GM18868 (cell line): Measurements from ENCODE around the gene SLC6A17.

ENCODE experiments used
- ATAC-seq: cut with Tn5 transposase; IDR thresholded peaks from one replicate; pipeline ENCODE4 v1.9.1; 2021; ENCODE audit warnings: mild to moderate bottlenecking, moderate library complexity; ENCODE audit not compliant: unreplicated experiment

Gene SLC6A17

DNA sequence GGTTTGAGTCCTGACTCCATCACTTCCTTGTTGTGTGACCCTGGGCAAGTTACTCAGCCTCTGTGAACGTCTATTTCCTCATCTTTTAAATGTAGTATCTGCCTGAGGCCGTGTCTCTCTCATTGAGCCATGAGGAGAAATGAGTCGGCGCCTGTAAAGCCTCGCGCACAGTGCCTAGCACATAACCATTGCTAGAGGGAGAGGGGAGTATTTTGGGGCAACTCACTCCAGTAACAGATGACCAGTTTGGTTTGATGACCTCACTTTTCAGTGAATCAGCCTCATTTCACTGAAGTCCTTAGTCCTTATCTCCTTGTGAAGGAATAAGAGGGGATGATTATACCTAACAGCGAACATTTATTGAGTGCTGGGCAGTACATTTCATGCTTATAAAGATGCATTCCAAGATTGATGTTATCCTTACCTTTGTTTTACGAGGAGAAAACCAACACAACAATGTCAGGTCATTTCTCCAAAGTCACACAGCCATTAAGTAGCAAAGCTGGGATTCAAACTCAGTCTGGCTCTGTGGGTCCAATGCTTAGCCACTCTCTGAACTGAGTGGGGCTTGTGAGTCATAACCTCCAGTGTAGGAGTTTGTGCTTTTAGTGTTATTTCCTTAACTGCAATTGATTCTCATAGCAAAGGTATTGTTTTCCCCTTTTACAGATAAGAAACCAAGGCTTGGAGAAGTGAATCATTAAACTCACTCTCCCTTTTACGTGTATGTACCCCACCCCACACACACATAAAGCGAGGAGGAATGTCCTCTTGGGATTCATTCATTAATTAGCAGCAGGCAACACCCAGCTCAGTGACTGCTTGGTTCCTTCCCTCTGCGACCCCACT, 85.8 kb downstream of the SLC6A17 start:
- peak; percentile 35 for ATAC-seq

GRCh38 chr1:110237386-110238152, 87.3 kb downstream of the SLC6A17 start:
- no peak for ATAC-seq

- ATAC-seq: no peak
These were observed 89.4 kb downstream of the SLC6A17 start for GRCh38 chr1:110239441-110240430.

DNA sequence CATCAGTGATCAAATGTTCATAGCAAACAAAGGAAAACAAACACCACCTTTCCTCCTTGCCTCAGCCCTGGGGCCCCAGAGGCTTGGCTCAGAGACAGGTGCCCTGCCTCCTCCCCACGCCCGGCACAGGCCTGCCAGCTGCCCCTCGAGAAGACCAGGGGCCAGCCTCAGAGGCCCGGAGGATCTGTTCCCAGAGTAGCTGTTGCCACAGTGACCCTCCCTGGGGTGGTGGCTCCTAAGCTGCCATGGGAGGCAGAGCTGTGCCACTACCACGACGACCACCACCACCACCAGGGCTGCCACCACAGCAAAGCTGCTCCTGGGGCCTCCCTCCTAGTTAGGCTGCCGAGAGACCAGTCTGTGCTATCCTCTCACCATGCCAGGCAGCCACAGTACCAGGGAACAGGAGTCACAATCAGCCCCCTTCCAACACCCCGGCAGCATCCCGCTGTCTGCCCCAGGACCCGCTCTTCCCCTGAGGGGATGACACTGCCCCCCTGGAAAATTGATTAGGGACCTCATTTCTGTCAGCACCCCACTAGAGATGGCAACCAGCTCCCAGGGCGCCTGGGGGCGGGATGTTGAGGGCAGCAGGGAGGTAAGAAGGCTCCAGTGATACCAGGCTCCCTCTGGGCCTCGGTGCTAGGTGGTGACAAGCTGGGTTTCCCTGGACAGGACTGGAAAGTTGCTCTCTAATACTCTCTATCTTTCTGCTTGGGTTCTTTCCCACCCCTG, 90.3 kb downstream of the SLC6A17 start:
- no peak for ATAC-seq

GRCh38 chr1:110241516-110241915, 91.2 kb downstream of the SLC6A17 start:
- ATAC-seq: no peak

- no peak for ATAC-seq
These were observed 91.8 kb downstream of the SLC6A17 start for GRCh38 chr1:110242062-110242461.

DNA sequence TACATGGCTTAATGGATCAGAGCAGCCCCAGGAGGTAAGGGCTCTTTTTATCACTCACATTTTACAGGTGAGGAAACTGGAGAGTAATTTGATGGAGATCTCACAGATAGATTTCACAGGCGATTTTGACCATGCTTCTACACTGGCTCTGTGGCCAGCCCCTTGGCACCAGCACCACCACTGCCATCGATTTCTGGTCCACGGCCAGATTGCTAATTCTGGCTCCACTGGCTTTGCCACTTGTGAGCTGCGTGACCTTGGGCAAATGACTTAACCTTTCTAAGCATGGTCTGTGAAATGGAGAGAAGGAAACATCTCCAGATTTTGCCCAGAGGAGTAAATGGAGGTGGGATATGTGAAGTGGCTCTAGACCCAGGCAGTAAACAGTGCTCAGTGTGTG, 92.4 kb downstream of the SLC6A17 start:
- ATAC-seq: no peak

DNA sequence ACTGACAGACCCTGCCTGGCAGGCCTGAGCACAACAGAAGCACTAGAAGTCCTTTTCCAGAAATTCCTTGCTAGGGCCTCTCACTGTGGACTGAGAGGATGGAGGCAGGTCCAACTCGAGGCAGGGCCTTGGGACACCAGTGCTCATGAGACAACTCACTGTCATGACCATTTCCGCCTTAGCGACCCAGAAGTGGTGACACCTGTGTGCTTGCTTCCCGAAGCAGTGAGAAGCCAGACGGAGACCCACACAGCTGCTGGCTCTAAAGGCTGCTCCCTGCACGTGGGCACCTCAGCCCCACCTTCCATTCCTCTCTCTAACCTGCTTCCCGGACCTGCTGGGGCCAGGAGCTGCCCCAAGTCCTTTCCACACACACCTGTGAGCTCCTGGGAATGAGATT, 92.9 kb downstream of the SLC6A17 start:
- peak; percentile 16 for ATAC-seq

DNA sequence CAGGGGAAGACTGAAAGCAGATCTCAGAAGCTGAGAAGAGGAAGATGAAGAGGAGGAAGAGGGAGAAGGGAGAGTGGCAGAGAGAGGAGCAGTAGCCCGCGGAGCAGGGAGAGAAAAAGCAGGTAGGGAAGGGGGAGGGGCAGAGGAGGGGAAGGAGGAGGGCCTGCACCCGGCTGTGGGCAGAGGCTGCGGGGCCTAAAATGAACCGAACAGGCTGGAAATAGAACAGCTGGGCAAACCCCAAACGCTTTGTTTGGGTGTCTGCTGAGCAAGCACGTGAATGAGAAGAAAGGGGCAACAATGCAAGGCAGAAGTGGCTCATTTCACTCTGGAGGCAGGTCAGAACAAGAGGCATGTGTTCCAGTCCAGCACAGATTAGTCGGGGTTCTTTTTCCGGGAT, 93.3 kb downstream of the SLC6A17 start:
- peak; percentile 86 for ATAC-seq

DNA sequence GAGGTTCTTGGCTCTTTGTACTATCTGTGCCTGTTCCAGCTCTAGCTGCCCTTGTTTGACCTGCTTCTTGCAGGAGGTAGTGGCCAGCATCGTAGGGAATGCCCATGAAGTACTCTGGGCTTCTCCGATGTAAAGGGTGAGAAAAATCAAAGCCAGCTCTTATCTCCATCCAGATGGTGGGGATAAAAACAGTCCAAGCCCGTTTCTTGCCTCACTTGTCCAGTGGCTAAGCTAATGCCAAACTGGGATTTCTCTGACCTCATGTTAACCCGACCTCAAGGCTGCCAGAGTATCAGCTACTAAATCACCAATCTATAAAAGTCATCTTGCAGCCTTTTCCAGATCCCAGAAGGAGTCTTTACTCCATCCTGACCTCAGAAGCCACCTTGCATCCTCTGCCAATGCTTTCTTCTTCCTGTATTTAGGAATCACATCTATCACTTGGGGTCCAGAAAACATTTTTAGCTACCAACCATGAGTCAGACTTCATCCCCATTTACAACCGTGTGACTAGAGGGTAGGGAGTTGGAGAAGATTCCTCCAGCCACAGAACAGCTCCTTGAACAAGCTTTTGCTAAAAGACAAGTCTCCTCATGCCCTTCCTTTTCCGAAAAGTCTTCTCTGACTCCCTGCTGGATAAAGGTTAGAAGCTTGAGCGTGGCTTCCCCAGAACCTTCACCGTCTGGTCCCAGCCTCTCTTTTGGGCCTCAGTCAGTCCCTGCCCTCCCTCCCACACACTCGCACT, 95.8 kb downstream of the SLC6A17 start:
- no peak for ATAC-seq

GRCh38 chr1:110248746-110249145, 98.5 kb downstream of the SLC6A17 start:
- no peak for ATAC-seq

DNA sequence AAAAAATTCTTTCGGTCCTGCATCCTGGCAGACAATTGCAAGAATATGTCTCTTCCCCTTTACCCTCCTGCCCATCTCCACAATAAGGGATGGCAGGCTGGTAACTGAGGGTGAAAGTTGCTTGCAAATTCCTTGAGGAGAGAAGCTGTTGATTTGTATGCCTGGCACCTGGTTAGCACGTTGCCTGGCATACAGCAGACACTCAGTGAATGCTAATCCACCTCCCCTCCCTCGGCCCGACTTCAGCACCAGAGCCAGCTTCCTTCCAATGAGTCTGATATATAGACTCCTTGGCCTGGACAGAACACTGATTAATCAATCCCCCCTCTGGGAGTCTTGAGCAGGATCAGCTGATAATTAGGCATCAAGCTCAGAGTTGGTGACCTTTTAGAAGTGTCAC, 99.0 kb downstream of the SLC6A17 start:
- ATAC-seq: no peak

DNA sequence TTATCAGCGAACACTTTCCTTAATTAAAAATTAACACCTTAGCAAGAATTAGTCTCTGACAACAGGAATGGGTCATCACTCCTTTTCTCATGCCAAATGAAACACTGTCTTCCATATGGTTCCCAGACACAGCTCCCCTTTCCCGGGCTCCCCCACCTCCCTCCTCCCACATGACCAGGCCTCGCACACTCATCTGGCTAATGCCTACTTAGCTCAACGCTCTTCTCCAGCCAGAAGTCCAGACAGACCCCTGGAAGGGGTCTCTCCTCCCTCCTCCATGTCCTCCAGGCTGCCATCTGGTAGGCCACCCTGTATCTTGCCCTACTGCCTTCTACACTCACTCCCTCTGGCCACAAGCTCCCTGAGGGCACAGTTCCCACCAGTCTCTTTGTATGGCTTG, 99.7 kb downstream of the SLC6A17 start:
- ATAC-seq: no peak

DNA sequence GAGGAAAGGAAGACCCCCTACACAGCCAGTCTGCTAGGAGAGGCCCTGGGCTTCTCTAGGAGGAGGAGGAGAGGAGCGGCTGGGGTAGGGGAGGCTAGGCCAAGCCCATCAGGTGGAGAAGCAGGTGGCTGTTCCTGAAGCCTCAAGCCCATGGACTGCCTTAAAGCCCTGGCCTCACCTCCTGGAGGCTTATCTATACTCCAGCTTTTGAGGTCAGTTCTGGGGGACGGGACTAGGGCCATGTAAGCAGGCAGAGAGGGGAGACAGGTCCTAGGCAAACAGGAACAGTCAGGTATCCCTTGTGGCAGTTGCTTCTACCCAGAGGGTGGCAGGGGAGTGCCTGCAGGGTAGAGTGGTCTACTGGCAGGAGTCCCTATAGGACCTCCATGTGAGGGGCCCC, 100.5 kb downstream of the SLC6A17 start:
- no peak for ATAC-seq
